OCI-LY1 (cell line): ENCODE data around the gene UNC13D.
A peak's percentile ranks its signal among the peaks of the same experiment; 100 is the strongest.

ENCODE experiments used
- H2AFZ ChIP-seq: fragments of 200-600 bp; sonication (generic), shearing (Covaris generic); 2 replicates; pipeline ENCODE4 v1.6.0; 2014; ENCODE audit warnings: antibody characterized with exemption, mild to moderate bottlenecking, low read length
- H3F3A ChIP-seq: fragments of 200-600 bp; sonication (generic), shearing (Covaris generic); 2 replicates; pipeline ENCODE4 v1.6.0; 2014; ENCODE audit warnings: mild to moderate bottlenecking, antibody characterized with exemption, low read length, moderate library complexity; ENCODE audit not compliant: insufficient read depth
- H3K27ac ChIP-seq: fragments of 200-600 bp; sonication (generic); 2 replicates; pipeline ENCODE4 v1.5.1; 2014; ENCODE audit warnings: low read length, mixed run types, mild to moderate bottlenecking, low read depth; ENCODE audit not compliant: poor library complexity, severe bottlenecking
- H3K27me3 ChIP-seq: fragments of 200-600 bp; sonication (generic); 2 replicates; pipeline ENCODE4 v1.6.0; 2014; ENCODE audit warnings: antibody characterized with exemption, mild to moderate bottlenecking, low read length, moderate library complexity; ENCODE audit not compliant: insufficient read depth
- H3K36me3 ChIP-seq: fragments of 200-600 bp; sonication (generic); 2 replicates; pipeline ENCODE4 v1.6.1; 2014; ENCODE audit warnings: mild to moderate bottlenecking, antibody characterized with exemption, low read length, moderate library complexity, mixed read lengths; ENCODE audit not compliant: insufficient read depth
- H3K4me1 ChIP-seq: fragments of 200-600 bp; sonication (generic); 2 replicates; pipeline ENCODE4 v1.5.1; 2014; ENCODE audit warnings: mild to moderate bottlenecking, low read length, moderate library complexity; ENCODE audit not compliant: insufficient read depth, severe bottlenecking
- H3K4me2 ChIP-seq: fragments of 200-600 bp; sonication (generic), shearing (Covaris generic); 2 replicates; pipeline ENCODE4 v1.6.1; 2014; ENCODE audit warnings: low read length
- H3K4me3 ChIP-seq: fragments of 200-600 bp; sonication (generic); 2 replicates; pipeline ENCODE4 v1.5.1; 2014; ENCODE audit warnings: low read length, low read depth, mild to moderate bottlenecking, mixed read lengths; ENCODE audit not compliant: poor library complexity, severe bottlenecking
- H3K79me2 ChIP-seq: fragments of 200-600 bp; shearing (Covaris generic); 2 replicates; pipeline ENCODE4 v1.6.1; 2016; ENCODE audit warnings: mixed run types, low read length, mixed read lengths; ENCODE audit not compliant: insufficient read depth
- H3K9ac ChIP-seq: fragments of 200-600 bp; sonication (generic), shearing (Covaris generic); 2 replicates; pipeline ENCODE4 v1.6.1; 2014; ENCODE audit warnings: mild to moderate bottlenecking, low read length, mixed read lengths
- H3K9me2 ChIP-seq: fragments of 200-600 bp; sonication (generic), shearing (Covaris generic); 2 replicates; pipeline ENCODE4 v1.6.1; 2014; ENCODE audit warnings: low read depth, mild to moderate bottlenecking, low read length, mixed read lengths
- H3K9me3 ChIP-seq: fragments of 200-600 bp; shearing (Covaris generic); 2 replicates; pipeline ENCODE4 v1.6.1; 2014; ENCODE audit warnings: low read length, mixed read lengths
- H4K20me1 ChIP-seq: fragments of 200-600 bp; sonication (generic), shearing (Covaris generic); 2 replicates; pipeline ENCODE4 v1.6.0; 2016; ENCODE audit warnings: mild to moderate bottlenecking, low read length; ENCODE audit not compliant: insufficient read depth
- EZH2 ChIP-seq: fragments of 200-600 bp; sonication (generic), shearing (Covaris generic); IDR thresholded peaks from 2 replicates; pipeline ENCODE4 v1.8.0; 2017; ENCODE audit warnings: borderline replicate concordance, mixed run types, mild to moderate bottlenecking, antibody characterized with exemption, low read length, moderate library complexity, mixed read lengths
- TF ChIP-seq, protein P1 (sequence below): fragments of 200-600 bp; sonication (generic), shearing (Covaris generic); IDR thresholded peaks from 2 replicates; pipeline ENCODE4 v1.5.1; 2017; ENCODE audit warnings: mild to moderate bottlenecking, antibody characterized with exemption, low read length, moderate library complexity, mixed read lengths

Gene UNC13D

DNA sequence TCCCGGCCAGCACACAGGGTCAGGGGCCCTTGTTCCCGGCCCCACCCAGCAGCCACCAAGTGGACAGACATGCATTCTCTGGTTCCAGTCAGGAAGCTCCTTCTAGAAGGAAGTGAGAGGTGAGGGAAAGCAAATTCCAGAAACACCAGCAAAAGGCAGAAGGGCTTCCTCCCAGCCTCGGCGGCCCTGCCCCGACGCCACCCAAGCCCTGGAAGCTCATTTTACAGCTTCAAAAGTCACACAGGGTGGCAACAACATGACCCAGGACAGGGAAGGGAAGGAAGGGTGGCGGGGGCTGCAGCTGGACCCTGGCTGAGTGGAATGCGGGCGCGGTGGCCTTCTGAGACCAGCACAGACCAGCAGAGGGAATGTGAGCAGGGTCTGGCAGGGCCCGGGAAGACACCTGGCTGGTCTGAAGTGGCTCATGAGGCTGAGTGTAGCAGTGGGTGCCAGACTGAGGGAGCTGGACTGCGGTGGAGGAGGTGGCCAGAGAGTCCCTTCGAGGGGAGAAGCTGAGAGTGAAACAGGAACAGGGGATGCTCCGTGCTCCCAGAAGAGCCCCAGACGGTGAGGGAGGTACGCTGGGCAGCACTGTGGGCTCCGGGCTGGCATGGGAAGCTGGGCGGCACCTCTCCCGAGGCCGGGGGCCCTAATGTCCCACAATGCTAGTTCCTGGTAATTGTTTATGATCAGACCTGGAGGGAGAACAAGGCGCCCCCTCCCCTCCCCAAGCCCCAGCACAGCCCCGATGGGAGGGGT lies 1.9 kb upstream of the UNC13D start:
- Histone ChIP-seq H3K9ac (no peak overlapping the region), H3K4me3 (no peak overlapping the region), H3F3A (no peaks in the 10 kb centered on the region), H3K4me2 (no peak overlapping the region), H3K9me3 (no peaks in the 10 kb centered on the region), H3K9me2 (no peaks in the 10 kb centered on the region), H2AFZ (no peak overlapping the region), H3K36me3 (peaks cover 48% of the 10 kb centered on the region; the same call in 1 of the 2 replicates), H3K4me1 (peaks cover 6% of the 10 kb centered on the region), H3K27ac (no peak overlapping the region), H3K79me2 (no peaks in the 10 kb centered on the region), H3K27me3 (no peaks in the 10 kb centered on the region), H4K20me1 (no peaks in the 10 kb centered on the region)
- no peak for TF ChIP-seq EZH2
- TF ChIP-seq, protein P1, sequence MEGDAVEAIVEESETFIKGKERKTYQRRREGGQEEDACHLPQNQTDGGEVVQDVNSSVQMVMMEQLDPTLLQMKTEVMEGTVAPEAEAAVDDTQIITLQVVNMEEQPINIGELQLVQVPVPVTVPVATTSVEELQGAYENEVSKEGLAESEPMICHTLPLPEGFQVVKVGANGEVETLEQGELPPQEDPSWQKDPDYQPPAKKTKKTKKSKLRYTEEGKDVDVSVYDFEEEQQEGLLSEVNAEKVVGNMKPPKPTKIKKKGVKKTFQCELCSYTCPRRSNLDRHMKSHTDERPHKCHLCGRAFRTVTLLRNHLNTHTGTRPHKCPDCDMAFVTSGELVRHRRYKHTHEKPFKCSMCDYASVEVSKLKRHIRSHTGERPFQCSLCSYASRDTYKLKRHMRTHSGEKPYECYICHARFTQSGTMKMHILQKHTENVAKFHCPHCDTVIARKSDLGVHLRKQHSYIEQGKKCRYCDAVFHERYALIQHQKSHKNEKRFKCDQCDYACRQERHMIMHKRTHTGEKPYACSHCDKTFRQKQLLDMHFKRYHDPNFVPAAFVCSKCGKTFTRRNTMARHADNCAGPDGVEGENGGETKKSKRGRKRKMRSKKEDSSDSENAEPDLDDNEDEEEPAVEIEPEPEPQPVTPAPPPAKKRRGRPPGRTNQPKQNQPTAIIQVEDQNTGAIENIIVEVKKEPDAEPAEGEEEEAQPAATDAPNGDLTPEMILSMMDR = no peak

DNA sequence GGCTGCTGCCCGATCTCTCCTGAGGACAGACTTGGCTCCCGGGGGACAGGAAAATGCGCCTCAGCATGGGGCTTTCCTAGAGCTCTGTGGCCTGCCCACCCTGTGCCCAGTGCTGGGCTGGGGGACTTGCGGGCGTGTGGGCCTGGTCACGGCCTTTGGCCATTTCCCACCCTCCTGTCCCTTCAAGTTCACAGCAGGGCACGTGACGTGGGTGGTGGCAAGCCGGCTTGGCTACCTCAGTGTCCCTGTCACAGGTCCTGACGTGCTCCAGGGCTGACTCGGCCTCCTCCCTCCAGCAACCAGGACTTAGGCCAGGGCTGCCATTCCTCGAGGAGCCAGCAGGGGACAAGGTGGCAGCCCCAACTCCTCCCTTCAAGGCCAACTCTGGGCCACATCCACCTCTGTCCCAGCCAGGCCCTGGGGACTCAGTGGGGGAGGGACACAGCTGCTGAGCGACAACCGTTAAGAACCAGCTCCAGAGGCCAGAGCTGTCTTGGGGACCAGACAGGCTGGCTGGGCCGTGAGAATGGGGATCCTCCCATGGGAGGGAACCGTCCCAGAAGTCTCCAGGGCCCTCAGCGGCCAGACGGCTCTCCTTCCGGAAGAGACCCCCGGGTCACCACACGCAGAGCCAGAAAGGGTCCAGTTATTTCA lies 981 bp upstream of the UNC13D start:
- no peak overlapping the region for H3K9ac ChIP-seq
- H3K9me2 ChIP-seq = no peaks in the 10 kb centered on the region
- no peak overlapping the region for H3K27ac ChIP-seq
- no peaks in the 10 kb centered on the region for H4K20me1 ChIP-seq
- no peak overlapping the region for H3K4me3 ChIP-seq
- peaks cover 6% of the 10 kb centered on the region for H3K4me1 ChIP-seq
- H3K79me2 ChIP-seq = no peaks in the 10 kb centered on the region
- H3F3A ChIP-seq = no peaks in the 10 kb centered on the region
- H3K4me2 ChIP-seq = no peak overlapping the region
- H3K9me3 ChIP-seq = no peaks in the 10 kb centered on the region
- H2AFZ ChIP-seq = no peak overlapping the region
- H3K36me3 ChIP-seq = peaks cover 40% of the 10 kb centered on the region; the same call in 1 of the 2 replicates
- TF ChIP-seq EZH2 = no peak
- TF ChIP-seq, protein P1 = peak; percentile 54
- no peaks in the 10 kb centered on the region; the same call in 1 of the 2 replicates for H3K27me3 ChIP-seq

- Histone ChIP-seq H2AFZ (no peak overlapping the region), H3K9me3 (no peaks in the 10 kb centered on the region), H3K36me3 (peaks cover 36% of the 10 kb centered on the region; the same call in 1 of the 2 replicates), H4K20me1 (no peaks in the 10 kb centered on the region), H3K4me3 (no peak overlapping the region), H3F3A (no peaks in the 10 kb centered on the region), H3K9ac (no peak overlapping the region), H3K4me2 (no peak overlapping the region), H3K9me2 (no peaks in the 10 kb centered on the region), H3K27me3 (no peaks in the 10 kb centered on the region; the same call in 1 of the 2 replicates), H3K27ac (no peak overlapping the region), H3K79me2 (no peaks in the 10 kb centered on the region), H3K4me1 (peaks cover 6% of the 10 kb centered on the region)
- TF ChIP-seq EZH2 = no peak
- TF ChIP-seq, protein P1 = no peak
Measured at GRCh38 chr17:75844530-75845057, 390 bp upstream of the UNC13D start.
